Fibroblast of skin of right biceps (primary cell): Measurements from ENCODE around the gene FBXL3.
A peak's percentile ranks its signal among the peaks of the same experiment; 100 is the strongest.
"Not testable (repeated sequence)": the region's sequence is repeated elsewhere in the genome, so short reads cannot be mapped to it uniquely, and the experiment has no call there.

Source experiments
- DNase-seq: peaks from one replicate; pipeline ENCODE4 v3.0.0-alpha.2; 2013

FBXL3 gene

GRCh38 chr13:77026255-77026860, 601 bp downstream of the FBXL3 start:
- DNase-seq = peak; percentile 61

DNA sequence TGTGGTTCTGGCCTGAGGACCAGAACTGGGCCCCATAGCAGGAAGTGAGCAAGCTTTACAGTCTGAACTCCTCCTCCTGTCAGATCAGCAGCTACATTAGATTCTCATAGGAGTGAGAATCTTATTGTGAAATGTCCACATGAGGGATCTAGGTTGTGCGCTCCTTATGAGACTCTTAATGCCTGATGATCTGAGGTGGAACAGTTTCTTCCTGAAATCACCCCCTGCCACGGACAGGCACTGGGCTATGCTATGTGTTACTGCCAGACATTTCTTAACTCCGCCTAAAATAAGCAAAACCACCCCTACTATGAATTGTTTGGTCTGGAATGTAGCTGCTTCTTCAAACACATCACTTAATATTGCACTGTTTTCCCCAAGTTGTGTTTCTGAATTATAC, 4.6 kb downstream of the FBXL3 start:
- peak; percentile 36 for DNase-seq

DNA sequence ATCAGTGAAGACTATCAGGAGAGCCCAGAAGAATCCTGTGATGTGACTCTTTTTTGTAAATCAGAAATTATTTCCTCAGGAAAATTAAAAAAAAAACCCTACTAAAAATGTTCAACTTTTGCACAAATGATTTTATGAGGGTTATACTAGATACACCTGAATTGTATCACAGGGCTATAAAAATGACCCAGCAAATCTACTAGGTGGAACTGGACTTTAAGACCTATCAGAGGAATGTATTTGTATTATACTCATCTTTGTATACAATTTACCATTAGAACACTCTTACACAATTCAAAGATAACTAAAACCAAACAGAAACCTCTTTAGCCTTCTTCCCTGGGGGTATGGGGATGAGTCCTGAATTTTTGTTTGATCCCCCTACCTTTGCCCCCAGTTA, 7.2 kb downstream of the FBXL3 start:
- no peak for DNase-seq

GRCh38 chr13:77016888-77017623, 9.9 kb downstream of the FBXL3 start:
- no peak for DNase-seq

- DNase-seq = no peak
Observed at GRCh38 chr13:77016251-77016812, 10.6 kb downstream of the FBXL3 start.

GRCh38 chr13:77014906-77015685, 11.9 kb downstream of the FBXL3 start:
- DNase-seq = no peak

- DNase-seq = no peak
Observed at GRCh38 chr13:77013853-77014542, 13.0 kb downstream of the FBXL3 start.

- not testable (repeated sequence) for DNase-seq
Observed at GRCh38 chr13:77009719-77010118, 17.2 kb downstream of the FBXL3 start.

GRCh38 chr13:77009011-77009410, 17.9 kb downstream of the FBXL3 start:
- no peak for DNase-seq

DNA sequence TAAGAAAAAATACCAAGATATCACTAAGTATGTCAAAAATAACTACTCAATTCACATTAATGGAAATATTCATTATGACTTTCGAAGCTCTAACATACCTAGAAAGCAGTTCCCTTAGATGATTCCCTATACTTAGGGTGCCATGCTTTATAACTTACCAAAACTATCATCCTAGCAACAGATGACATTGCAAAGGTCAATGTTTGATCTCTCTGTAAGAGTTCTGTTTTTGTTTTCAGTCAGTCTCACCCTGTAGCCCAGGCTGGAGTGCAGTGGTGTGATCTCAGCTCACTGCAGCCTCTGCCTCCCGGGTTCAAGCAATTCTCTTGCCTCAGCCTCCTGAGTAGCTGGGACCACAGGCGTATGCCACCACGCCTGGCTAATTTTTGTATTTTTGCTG, 18.6 kb downstream of the FBXL3 start:
- DNase-seq = not testable (repeated sequence)

- DNase-seq = peak; percentile 14
Observed at GRCh38 chr13:77002590-77003190, 24.3 kb downstream of the FBXL3 start.

DNA sequence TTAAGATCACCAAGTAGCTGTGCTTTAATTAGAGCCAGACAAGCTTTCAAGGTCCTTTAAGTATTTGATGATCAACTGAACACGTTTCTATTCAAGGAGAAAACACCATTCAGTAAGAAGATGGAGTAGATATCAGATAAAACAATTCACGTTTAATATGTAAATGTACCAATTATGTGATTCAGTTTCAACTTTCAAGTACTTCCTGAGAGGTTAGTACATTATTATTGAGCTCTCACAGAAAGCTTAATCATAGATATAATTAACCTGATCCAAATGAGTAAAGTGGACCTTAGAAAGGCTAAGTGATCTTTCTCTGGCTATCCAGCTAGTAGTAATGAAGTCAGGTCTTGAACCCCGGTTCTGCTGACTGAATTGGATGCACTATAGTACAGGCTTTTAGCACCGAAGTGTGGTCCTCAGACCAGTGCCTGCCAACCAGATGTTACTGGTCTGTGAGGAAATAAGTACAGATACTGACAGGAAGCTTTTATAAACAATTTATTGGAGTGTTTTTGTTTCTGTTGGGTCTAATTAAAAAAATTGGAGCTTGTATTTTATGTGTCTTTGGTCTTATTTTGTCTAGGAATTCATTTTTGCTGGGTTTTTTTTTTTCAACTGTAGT, 24.9 kb downstream of the FBXL3 start:
- DNase-seq = no peak

DNA sequence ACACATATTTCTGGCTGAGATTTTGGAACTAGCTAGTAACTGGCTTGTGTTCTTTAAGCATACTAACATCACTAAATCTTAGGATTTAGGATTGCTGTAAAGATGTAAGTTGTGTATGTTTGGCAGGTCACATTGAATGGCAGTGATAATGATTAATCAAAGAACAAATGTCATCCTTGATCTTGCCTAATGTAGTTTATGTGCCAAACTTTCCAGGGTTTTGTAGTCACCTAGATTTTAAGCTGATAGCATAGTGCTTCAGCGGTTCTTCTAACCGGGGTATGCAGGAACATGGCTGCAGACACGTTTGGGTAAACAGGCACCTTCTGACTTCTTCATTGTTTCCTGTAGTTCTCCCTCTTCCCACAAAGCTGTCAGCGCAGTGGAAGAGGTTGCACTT, 25.4 kb downstream of the FBXL3 start:
- DNase-seq = no peak

GRCh38 chr13:77000475-77000874, 26.5 kb downstream of the FBXL3 start:
- no peak for DNase-seq

DNA sequence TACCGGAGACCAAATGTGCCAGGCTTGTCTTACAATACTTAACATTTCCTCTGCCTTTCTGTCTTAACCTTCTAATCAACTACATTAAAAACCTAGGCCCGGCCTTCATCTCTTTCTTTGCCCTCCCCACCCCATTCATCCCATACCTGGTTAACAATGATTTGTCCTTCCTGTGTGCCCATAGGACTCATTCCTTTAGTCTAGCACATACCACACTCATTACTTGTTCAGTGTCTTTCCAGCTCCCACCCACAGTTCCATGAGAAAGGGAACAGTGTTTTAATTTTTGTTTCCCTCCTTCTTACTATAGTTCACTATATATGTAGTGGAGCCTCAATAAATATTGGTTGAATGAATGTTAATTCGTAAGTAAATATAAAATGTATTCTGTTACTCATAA, 32.7 kb downstream of the FBXL3 start:
- DNase-seq = no peak

DNA sequence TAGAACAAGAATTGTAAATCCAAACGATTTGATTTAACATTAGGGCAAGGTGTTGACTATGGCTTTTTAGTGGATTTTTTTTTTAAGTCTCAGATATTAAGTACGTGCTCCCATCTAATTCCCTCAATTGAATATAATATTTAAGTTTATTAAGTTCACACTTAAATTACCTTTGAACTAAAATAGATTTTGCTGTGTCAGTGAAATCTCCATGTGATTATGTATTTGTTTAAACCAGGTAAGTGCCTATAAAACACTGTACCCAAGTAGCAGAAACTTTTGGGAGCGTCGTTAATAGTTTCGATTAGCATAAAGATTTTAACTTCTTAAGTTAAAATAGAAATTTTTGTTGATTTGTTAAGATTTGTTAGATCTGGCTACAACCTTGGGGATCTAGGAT, 33.5 kb downstream of the FBXL3 start:
- DNase-seq = no peak

- DNase-seq = no peak
Observed at GRCh38 chr13:76993021-76993420, 33.9 kb downstream of the FBXL3 start.

DNA sequence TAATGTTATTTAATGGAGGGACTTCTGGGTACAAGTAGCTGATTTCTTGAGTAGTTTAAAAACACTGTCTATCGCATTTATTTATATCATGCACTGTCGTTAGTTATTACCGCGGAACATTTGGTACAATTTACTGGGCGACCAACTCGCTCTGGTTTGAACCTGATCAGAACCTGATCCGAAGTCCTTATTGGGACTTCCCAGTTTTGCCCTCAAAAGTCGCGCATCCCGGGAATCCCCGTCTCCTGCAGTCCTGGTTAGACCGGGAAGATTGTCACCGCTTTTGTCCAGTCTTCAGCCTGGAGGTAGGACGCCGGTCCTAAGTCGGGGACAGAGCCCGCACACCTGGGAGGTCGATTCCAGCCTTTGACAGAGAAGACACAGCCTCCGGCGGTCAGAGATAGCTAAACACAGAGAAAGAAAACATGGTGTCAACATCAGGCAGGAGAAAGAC, 34.4 kb downstream of the FBXL3 start:
- peak; percentile 11 for DNase-seq

- peak; percentile 92 for DNase-seq
Observed at GRCh38 chr13:76991796-76992547, 35.0 kb downstream of the FBXL3 start, which contains the start of gene CLN5. Gene CLN5 (plus strand): TSS chr13:76992081. CDS start chr13:76992099, 18 bp downstream.

DNA sequence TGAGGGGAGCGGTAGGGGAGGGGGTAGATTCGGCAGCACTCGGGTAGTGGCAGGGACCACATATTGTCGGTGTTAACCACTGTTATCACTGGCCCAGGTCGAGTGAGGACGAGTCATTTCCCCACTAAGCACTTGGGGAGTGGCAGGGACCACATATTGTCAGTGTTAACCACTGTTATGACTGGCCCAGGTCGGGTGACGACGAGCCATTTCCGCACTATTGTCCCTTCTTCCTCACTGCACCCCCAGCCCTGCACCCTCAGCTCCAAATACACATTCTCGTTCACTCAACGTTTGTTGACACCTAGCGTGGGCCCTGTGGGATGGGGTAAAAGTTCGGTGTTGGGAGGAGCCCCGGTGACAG, 35.5 kb downstream of the FBXL3 start:
- peak; percentile 24 for DNase-seq

GRCh38 chr13:76983676-76984075, 43.3 kb downstream of the FBXL3 start:
- DNase-seq = no peak
